GM12878 (cell line): Measurements from ENCODE around the gene SEMA4G. TPM values are rescaled to one million over a fixed set of nuclear protein-coding genes. Genes with fewer than 3 reads are reported as not detected.
A peak's percentile ranks its signal among the peaks of the same experiment; 100 is the strongest.

Experiments used
- ATAC-seq: fragments of 200-7000 bp; cut with Tn5 transposase; 3 replicates; pipeline ENCODE4 v1.9.1; 2020; ENCODE audit warnings: mild to moderate bottlenecking, moderate library complexity
- BruUV-seq: library from RNA; stranded (reverse); fragments of 400-500 nt; replicated peaks from 2 replicates; lab custom pipeline; 2021; lab: Mats Ljungman, UMichigan
- CTCF ChIA-PET: fragments of 300-600 bp; sonication (Branson Sonifier 250); formaldehyde crosslinking; extraction: SDS; loops from one replicate; lab custom pipeline; 2021; ENCODE audit warnings: inconsistent platforms; lab: Yijun Ruan, JAX
- POLR2A ChIA-PET: fragments of 350-600 bp; formaldehyde crosslinking; extraction: SDS; loops from one replicate; lab custom pipeline; 2021; ENCODE audit warnings: inconsistent platforms; lab: Charles Lee
- RAD21 ChIA-PET: fragments of 300-600 bp; sonication (Branson Sonifier 250); formaldehyde crosslinking; loops from one replicate; lab custom pipeline; 2023; ENCODE audit warnings: antibody characterized with exemption; ENCODE audit not compliant: unreplicated experiment; lab: Charles Lee
- SMC1A ChIA-PET: fragments of 300-600 bp; sonication (Branson Sonifier 250); formaldehyde crosslinking; loops from one replicate; lab custom pipeline; 2023; ENCODE audit not compliant: unreplicated experiment, uncharacterized antibody; lab: Charles Lee
- DNase-seq: peaks from one replicate; pipeline ENCODE4 v3.0.0-alpha.2; 2011; ENCODE audit warnings: low read depth, low spot score
- FAIRE-seq: peaks from 3 replicates; lab custom pipeline; 2011; peaks lifted over from hg19 to GRCh38; lab: Jason Lieb, UNC
- H2AFZ ChIP-seq: 2 replicates; pipeline ENCODE4 v1.6.0; 2011; ENCODE audit warnings: low read depth, low read length, control low read depth; ENCODE audit not compliant: control insufficient read depth
- H3K27ac ChIP-seq: 2 replicates; pipeline ENCODE4 v1.5.1; 2011; ENCODE audit warnings: control low read depth; ENCODE audit not compliant: control insufficient read depth, insufficient read depth
- H3K27me3 ChIP-seq, 2 experiments: replicated peaks in 1 of 2; 2 replicates each; pipeline versions ENCODE4 v1.6.0 to v1.6.1; 2011; ENCODE audit warnings: low read length in 1 of 2; ENCODE audit not compliant: control insufficient read depth in 2 of 2, insufficient read depth in 2 of 2
- H3K36me3 ChIP-seq, 2 experiments: 2 replicates each; pipeline ENCODE4 v1.5.1; 2011; ENCODE audit warnings: low read length in 1 of 2; ENCODE audit not compliant: control insufficient read depth in 2 of 2, insufficient read depth in 2 of 2
- H3K4me1 ChIP-seq: 2 replicates; pipeline ENCODE4 v1.6.1; 2011; ENCODE audit warnings: mild to moderate bottlenecking, low read length, moderate library complexity, mixed read lengths; ENCODE audit not compliant: control insufficient read depth, insufficient read depth
- H3K4me2 ChIP-seq: 2 replicates; pipeline ENCODE4 v1.6.0; 2011; ENCODE audit warnings: control low read depth; ENCODE audit not compliant: control insufficient read depth, insufficient read depth
- H3K4me3 ChIP-seq: fragments of 200-600 bp; sonication (generic); 2 replicates; pipeline ENCODE4 v1.5.1; 2016
- H3K79me2 ChIP-seq: 2 replicates; pipeline ENCODE4 v1.6.0; 2011; ENCODE audit warnings: low read length; ENCODE audit not compliant: control insufficient read depth, insufficient read depth
- H3K9ac ChIP-seq: 2 replicates; pipeline ENCODE4 v1.8.0; 2011; ENCODE audit warnings: low read length, control low read depth, mixed read lengths; ENCODE audit not compliant: control insufficient read depth, insufficient read depth
- H3K9me3 ChIP-seq: replicated peaks from 3 replicates; pipeline ENCODE4 v1.5.1; 2011; ENCODE audit warnings: mild to moderate bottlenecking, low read length; ENCODE audit not compliant: control insufficient read depth, insufficient read depth
- H4K20me1 ChIP-seq: 2 replicates; pipeline ENCODE4 v1.6.0; 2011; ENCODE audit not compliant: control insufficient read depth, insufficient read depth
- CTCF ChIP-seq, 3 experiments: IDR thresholded peaks in 2 of 3; conservative IDR thresholded peaks in 1 of 3; 2 replicates each; pipeline ENCODE4 v1.5.1; 2011; ENCODE audit warnings: low read depth in 3 of 3, low read length in 3 of 3, mild to moderate bottlenecking in 3 of 3, control low read depth in 2 of 3, moderate library complexity in 2 of 3, inconsistent platforms in 1 of 3, mixed read lengths in 1 of 3; ENCODE audit not compliant: control insufficient read depth in 2 of 3, insufficient read depth in 1 of 3; ENCODE audit errors: extremely low read depth in 1 of 3
- ZNF592 ChIP-seq: fragments of 450-650 bp; IDR thresholded peaks from 2 replicates; pipeline ENCODE4 v1.6.1; 2017; ENCODE audit warnings: mild to moderate bottlenecking, moderate library complexity
- in situ Hi-C: fragments of 300-500 bp; cut with MboI; formaldehyde crosslinking; loops from 9 replicates; pipeline ENCODE4 v1.14.3; 2018; ENCODE audit warnings: mixed read lengths
- intact Hi-C: fragments of 100-400 bp; cut with micrococcal nuclease; formaldehyde crosslinking; loops from one replicate; pipeline ENCODE4 v1.14.2; 2022; ENCODE audit not compliant: unreplicated experiment
- polyA plus RNA-seq, 11 experiments: library from polyadenylated mRNA; depleted of rRNA in 4 of 11; unstranded in 6 of 11; stranded (reverse) in 5 of 11; fragments of >200 nt; fragmentation: Nextera tagmentation in 4 of 11; fragmentation: Illumina TruSeq in 1 of 11; extraction: Ambion mirVana in 4 of 11; extraction: Trizol in 1 of 11; gene quantifications; 1 replicate in 1 of 11; 2 replicates in 10 of 11; pipeline versions ENCODE4 v1.2.1 to v1.2.3, GENCODE V29; 2011 to 2016; ENCODE audit warnings: inconsistent platforms in 2 of 11, missing spikeins in 2 of 11, low read depth in 1 of 11
- total RNA-seq, 4 experiments: library from RNA; depleted of rRNA in 3 of 4; stranded (reverse); fragments of >200 nt in 3 of 4; fragmentation: Illumina TruSeq in 1 of 4; extraction: Trizol in 1 of 4; gene quantifications; 2 replicates each; pipeline versions ENCODE4 v1.2.1 to v1.2.3, GENCODE V29; 2013 to 2021

SEMA4G gene
- total and polyA plus RNA-seq, 10 of the 15 experiments (the other 5 are each of a cell fraction or from before 2014, with no cell fraction given) = 0.09 to 2.3 (median 0.44) TPM; not detected in 4

- POLR2A ChIA-PET = interaction anchor here (0.8 kb wide), 1 partner anchor 13 kb away, joined by 3 read pairs; no protein-coding TSS in a partner anchor
- no peak for TF ChIP-seq ZNF592
- TF ChIP-seq CTCF (IDR thresholded peaks at IDR 0.05 in 2 of 3, conservative IDR thresholded peaks at IDR 0.05 in 1 of 3; ENCODE audit: control insufficient read depth in 2 of 3, extremely low read depth in 1 of 3, insufficient read depth in 1 of 3, low read depth in 3 of 3, low read length in 3 of 3) = 0 out of 6 replicates have a peak, but pooled peaks of 1 of the 3 experiments have one; percentile 4
- TF ChIP-seq, all 136 proteins: peak for 1
- ATAC-seq (no peak), DNase-seq (no peak), FAIRE-seq (peak; percentile 18)
- Histone ChIP-seq H3K27ac (no peak overlapping the region), H2AFZ (no peak overlapping the region), H3K4me1 (no peaks in the 10 kb centered on the region), H3K9me3 (no peaks in the 10 kb centered on the region), H3K79me2 (no peaks in the 10 kb centered on the region), H3K4me3 (no peak overlapping the region), H3K9ac (no peak overlapping the region), H3K4me2 (no peak overlapping the region), H4K20me1 (no peaks in the 10 kb centered on the region), H3K36me3 (peaks cover 0 to 32% of the 10 kb centered on the region in 2 experiments; a peak in 3 of 4 replicates), H3K27me3 (no peaks in the 10 kb centered on the region)
- in situ Hi-C loops (no loop called here), intact Hi-C loops (no loop called here)
- SMC1A ChIA-PET = interaction anchor here (0.6 to 1.2 kb wide), 4 partner anchors 9 to 1229 kb away, joined by 3 read pairs; partner anchors contain the start of gene SLF2
- BruUV-seq = no TSS peak
- CTCF ChIA-PET = interaction anchor here (1.8 kb wide), 1 partner anchor 84 kb away, joined by 7 read pairs; no protein-coding TSS in a partner anchor
- RAD21 ChIA-PET = no interaction called here
Measured at GRCh38 chr10:100930368-100930767, 38.9 kb upstream of the SEMA4G start.
